K562 (cell line): Measurements from ENCODE around the gene ABHD12.

Source experiments
- CTCF ChIP-seq, 3 experiments: IDR thresholded peaks in 2 of 3; conservative IDR thresholded peaks in 1 of 3; 2 replicates each; pipeline ENCODE4 v1.5.1; 2011 to 2012; ENCODE audit warnings: low read length in 3 of 3, mild to moderate bottlenecking in 3 of 3, control low read depth in 2 of 3, improper control_type of control experiment in 1 of 3, inconsistent platforms in 1 of 3, low read depth in 1 of 3, mixed read lengths in 1 of 3, moderate library complexity in 1 of 3; ENCODE audit not compliant: insufficient read depth in 2 of 3
- ERF ChIP-seq: fragments of 450-650 bp; formaldehyde crosslinking; IDR thresholded peaks from 2 replicates; pipeline ENCODE4 v1.4.0; 2020; ENCODE audit warnings: mild to moderate bottlenecking, mixed read lengths
- HIVEP1 ChIP-seq: fragments of 250-450 bp; sonication (Bioruptor Pico); IDR thresholded peaks from 2 replicates; pipeline ENCODE4 v1.4.0; 2020; ENCODE audit warnings: mild to moderate bottlenecking
- LEF1 ChIP-seq: fragments of 450-650 bp; IDR thresholded peaks from 2 replicates; pipeline ENCODE4 v1.6.1; 2016; ENCODE audit warnings: mild to moderate bottlenecking
- MED1 ChIP-seq: sonication (generic); formaldehyde crosslinking; IDR thresholded peaks from 2 replicates; pipeline ENCODE4 v1.8.1; 2023; ENCODE audit warnings: missing genetic modification reagents, borderline replicate concordance
- NFE2L1 ChIP-seq: fragments of 450-650 bp; IDR thresholded peaks from 2 replicates; pipeline ENCODE4 v1.6.1; 2016; ENCODE audit warnings: missing genetic modification characterization, low read depth, mild to moderate bottlenecking, missing compliant biosample characterization, moderate library complexity, borderline replicate concordance
- PHF20 ChIP-seq: fragments of 450-650 bp; IDR thresholded peaks from 2 replicates; pipeline ENCODE4 v1.6.1; 2018; ENCODE audit not compliant: partially characterized antibody
- POLR2A ChIP-seq: fragments of 450-650 bp; conservative IDR thresholded peaks from 2 replicates; pipeline ENCODE4 v1.6.1; 2016
- PREB ChIP-seq: sonication (generic); formaldehyde crosslinking; IDR thresholded peaks from 2 replicates; pipeline ENCODE4 v1.8.1; 2023; ENCODE audit warnings: mild to moderate bottlenecking, missing genetic modification reagents
- SMC3 ChIP-seq: conservative IDR thresholded peaks from 2 replicates; pipeline ENCODE4 v1.6.1; 2011; ENCODE audit warnings: low read depth, low read length, improper control_type of control experiment; ENCODE audit not compliant: insufficient read depth
- ZNF398 ChIP-seq: fragments of 250-450 bp; sonication (Bioruptor Pico); IDR thresholded peaks from 2 replicates; pipeline ENCODE4 v1.8.0; 2021; ENCODE audit warnings: moderate library complexity, mild to moderate bottlenecking, inconsistent platforms
- ZNF639 ChIP-seq, 2 experiments: fragments of 200-800 bp in 1 of 2; sonication (Bioruptor generic) in 1 of 2; sonication (generic) in 1 of 2; formaldehyde crosslinking in 1 of 2; IDR thresholded peaks in 1 of 2; conservative IDR thresholded peaks in 1 of 2; 2 replicates each; pipeline versions ENCODE4 v1.5.0 to v1.6.1; 2016 to 2020; ENCODE audit warnings: missing compliant biosample characterization in 1 of 2, missing genetic modification characterization in 1 of 2, missing genetic modification reagents in 1 of 2

- TF ChIP-seq MED1 (CRISPR knock-in tag), result no peak
- TF ChIP-seq PHF20, result no peak
- no peak for TF ChIP-seq CTCF (IDR thresholded peaks at IDR 0.05 in 2 of 3, conservative IDR thresholded peaks at IDR 0.05 in 1 of 3; ENCODE audit: insufficient read depth in 2 of 3, low read depth in 1 of 3, low read length in 3 of 3)
- TF ChIP-seq POLR2A, result no peak
- no peak for TF ChIP-seq ZNF398
- no peak for TF ChIP-seq ERF (CRISPR knock-in tag)
- no peak for TF ChIP-seq NFE2L1 (tag)
- no peak for TF ChIP-seq ZNF639 (CRISPR knock-in tag; conservative IDR thresholded peaks at IDR 0.05 in 1 of 2, IDR thresholded peaks at IDR 0.05 in 1 of 2)
- TF ChIP-seq SMC3, result no peak
- no peak for TF ChIP-seq HIVEP1 (CRISPR knock-in tag)
- no peak for TF ChIP-seq PREB
- no peak for TF ChIP-seq LEF1
These were observed 52.3 kb downstream of the ABHD12 start for GRCh38 chr20:25338112-25339023.
